ENCODE measurements around the gene NOC3L.

- TF ChIP-seq CTCF (optimal IDR thresholded peaks at IDR 0.05 in 1 of 3, IDR thresholded peaks at IDR 0.05 in 1 of 3, conservative IDR thresholded peaks at IDR 0.05 in 1 of 3; ENCODE audit: extremely low read depth in 1 of 3, insufficient read depth in 2 of 3, low read length in 3 of 3): no peak
- TF ChIP-seq EZH2 (IDR thresholded peaks at IDR 0.05; ENCODE audit: low read length): no peak
These were observed 69.4 kb downstream of the NOC3L start for GRCh38 chr10:94293354-94293753.
